HG03139 (cell line): ENCODE measurements around the gene MAP1S.

Experiments used
- ATAC-seq: cut with Tn5 transposase; IDR thresholded peaks from one replicate; pipeline ENCODE4 v1.9.1; 2021; ENCODE audit not compliant: unreplicated experiment

The MAP1S gene

DNA sequence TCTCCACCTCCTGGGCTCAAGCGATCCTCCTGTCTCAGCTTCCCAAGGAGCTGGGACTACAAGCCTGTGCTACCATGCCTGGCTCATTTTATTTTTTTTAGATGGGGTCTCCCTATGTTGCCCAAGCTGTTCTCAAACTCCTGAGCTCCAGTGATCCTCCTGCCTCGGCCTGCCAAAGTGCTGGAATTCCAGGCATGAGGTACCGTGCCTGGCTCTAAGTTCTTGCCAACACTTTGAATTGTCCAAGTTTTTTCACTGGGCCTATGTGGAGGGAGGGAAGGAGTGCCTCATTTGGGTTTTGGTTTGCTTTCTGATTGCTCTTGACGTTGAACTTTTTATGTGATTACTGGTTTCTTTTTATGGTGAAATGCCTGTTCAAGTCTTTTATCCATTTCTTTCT lies 26.7 kb upstream of the MAP1S start:
- no peak for ATAC-seq

DNA sequence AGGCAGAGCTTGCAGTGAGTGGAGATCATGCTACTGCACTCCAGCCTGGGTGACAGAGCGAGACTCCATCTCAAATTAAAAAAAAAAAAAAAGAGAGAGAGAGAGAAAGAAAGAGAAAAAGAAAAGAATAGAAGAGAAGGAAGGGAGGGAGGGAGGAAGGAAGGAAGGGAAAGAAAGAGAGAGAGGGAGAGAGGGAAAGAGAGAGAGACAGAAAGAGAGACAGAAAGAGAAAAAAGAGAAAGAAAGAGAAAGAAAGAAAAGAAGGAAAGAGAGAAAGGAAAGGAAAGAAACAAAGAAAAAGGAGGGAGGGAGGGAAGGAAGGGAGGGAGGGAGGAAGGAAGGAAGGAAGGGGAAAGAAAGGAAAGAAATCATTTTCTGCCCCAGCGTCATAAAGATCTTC lies 24.1 kb upstream of the MAP1S start:
- ATAC-seq, result no peak

DNA sequence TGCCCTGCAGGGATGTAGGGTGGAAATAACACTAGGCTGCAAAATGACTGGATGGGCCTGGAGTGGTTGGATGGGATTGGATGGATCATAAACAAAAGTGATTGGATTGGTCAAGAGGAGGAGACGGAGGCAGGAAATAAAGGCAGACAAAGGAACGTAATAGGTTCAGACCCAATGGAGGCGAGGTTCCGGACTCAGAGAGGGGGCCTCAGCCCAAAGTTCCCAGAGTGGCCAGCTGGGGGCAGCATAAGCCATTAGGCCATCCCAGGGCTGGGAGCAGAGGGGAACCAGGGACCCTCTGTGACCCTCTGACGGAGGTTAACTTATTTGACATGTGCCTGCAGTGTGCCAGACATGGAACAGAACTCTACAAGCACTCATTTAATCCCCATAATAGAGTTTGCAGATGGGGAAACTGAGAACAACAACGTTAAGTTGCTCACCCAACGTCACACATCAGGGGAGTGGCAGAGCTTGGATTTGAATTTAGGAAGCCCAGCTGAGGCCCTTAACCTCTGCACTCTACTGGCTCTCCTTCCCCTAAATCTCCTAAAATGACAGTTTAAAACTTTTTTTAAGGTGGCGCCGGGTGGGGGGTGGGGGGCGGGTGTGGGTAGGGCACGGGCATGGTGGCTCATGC lies 15.3 kb upstream of the MAP1S start:
- no peak for ATAC-seq

- ATAC-seq, result no peak
Observed at GRCh38 chr19:17706750-17707181, 12.5 kb upstream of the MAP1S start.

GRCh38 chr19:17711851-17712250 lies 7.4 kb upstream of the MAP1S start:
- no peak for ATAC-seq

DNA sequence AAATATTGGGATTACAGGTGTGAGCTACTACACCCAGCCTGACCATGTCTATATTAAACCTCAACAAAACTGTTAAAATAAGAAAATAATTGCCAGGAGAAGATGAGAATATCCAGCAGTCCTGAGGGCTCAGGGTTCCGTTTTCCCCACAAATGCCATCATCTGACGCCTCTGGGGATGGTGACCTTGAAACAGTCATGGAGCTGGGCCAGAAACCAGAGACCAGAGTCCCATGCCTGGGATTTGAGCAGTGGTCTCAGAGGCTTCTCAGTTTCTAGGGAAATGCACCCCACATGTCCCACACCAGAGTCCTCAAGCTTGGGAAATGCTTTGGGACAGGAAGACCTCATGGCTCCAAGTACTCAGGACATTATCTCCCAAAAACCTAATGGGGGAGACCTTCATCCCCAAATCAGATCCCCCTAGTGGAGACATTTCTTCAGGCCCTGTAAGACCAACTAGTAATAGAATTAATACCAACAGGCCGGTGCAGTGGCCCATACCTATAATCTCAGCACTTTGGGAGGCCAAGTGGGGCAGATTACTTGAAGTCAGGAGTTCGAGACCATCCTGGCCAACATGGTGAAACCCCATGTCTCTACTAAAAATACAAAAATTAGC lies 2.9 kb upstream of the MAP1S start:
- ATAC-seq, result no peak

DNA sequence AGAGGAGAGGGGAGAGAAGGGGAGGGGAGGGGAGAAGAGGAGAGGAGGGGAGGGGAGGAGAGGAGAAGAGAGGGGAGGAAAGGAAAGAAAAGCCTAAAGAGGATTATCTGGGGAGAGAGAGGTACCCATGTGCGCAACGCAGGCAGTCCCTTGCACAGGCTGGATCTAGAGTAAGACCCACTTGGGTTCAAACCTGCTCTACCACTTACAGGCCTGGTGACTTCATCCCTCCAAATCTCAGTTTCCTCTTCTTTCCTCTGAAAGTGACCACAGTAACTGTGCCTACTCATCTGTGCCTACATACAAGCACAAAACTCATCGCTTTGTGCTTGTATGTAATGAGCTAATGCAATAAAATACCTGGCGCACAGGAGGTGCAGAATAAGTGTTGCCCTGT lies 732 bp upstream of the MAP1S start:
- no peak for ATAC-seq

- no peak for ATAC-seq
Observed at GRCh38 chr19:17719730-17720400, 585 bp downstream of the MAP1S start.

GRCh38 chr19:17720440-17720839 lies 1.2 kb downstream of the MAP1S start:
- ATAC-seq, result no peak

GRCh38 chr19:17721111-17721628 lies 1.9 kb downstream of the MAP1S start:
- ATAC-seq, result no peak

DNA sequence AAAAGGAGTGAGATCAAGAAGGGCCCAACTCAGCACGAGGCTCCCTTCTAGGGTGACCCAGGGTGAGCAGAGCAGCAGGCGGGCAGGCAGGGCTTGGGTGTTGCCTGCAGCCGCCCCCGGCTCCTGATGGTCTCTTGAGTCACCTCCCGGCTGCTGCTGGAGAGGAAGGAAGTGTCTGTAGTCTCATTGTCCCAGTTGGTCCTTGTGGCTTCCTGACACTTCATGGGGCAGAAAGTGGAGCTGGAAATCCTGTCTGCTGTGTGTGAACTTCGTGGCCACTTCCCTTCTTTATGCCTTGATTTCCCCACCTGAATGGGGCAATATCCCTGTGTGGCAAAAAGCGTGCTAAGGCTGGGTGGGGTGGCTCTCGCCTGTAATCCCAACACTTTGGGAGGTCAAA lies 2.5 kb downstream of the MAP1S start:
- no peak for ATAC-seq

DNA sequence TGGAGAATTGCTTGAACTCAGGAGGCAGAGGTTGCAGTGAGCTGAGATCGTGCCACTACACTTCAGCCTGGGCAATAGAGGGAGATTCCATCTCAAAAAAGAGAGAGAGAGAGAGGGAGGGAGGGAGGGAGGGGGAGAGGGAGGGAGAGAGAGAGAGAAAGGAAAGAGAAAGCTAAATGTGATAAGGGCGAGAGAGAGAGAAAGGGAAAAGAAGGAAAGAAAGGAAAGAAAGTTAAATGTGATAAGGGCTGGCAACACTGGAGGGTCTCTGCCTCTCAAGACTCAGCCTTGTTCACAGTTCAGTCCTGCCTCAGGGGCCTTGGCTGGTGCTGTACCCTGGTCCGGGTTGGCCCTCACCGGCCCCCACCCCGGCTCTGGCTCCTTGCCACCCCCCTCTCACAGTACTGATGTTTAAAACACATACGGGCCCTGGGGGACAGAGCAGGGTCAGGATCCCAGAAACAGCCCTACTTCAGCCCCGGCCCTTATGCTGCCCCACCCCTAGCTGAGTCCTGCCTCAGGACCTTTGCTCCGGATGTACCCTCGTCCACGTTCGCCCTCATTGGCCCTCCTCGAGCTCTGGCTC lies 3.5 kb downstream of the MAP1S start:
- no peak for ATAC-seq

GRCh38 chr19:17724655-17725054 lies 5.4 kb downstream of the MAP1S start:
- ATAC-seq, result no peak

GRCh38 chr19:17725422-17726078 lies 6.3 kb downstream of the MAP1S start:
- ATAC-seq, result no peak

DNA sequence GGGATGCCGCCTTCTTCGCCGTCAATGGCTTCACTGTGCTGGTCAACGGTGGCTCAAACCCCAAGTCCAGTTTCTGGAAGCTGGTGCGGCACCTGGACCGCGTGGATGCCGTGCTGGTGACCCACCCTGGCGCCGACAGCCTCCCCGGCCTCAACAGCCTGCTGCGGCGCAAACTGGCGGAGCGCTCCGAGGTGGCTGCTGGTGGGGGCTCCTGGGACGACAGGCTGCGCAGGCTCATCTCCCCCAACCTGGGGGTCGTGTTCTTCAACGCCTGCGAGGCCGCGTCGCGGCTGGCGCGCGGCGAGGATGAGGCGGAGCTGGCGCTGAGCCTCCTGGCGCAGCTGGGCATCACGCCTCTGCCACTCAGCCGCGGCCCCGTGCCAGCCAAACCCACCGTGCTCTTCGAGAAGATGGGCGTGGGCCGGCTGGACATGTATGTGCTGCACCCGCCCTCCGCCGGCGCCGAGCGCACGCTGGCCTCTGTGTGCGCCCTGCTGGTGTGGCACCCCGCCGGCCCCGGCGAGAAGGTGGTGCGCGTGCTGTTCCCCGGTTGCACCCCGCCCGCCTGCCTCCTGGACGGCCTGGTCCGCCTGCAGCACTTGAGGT lies 7.0 kb downstream of the MAP1S start:
- ATAC-seq, result no peak

DNA sequence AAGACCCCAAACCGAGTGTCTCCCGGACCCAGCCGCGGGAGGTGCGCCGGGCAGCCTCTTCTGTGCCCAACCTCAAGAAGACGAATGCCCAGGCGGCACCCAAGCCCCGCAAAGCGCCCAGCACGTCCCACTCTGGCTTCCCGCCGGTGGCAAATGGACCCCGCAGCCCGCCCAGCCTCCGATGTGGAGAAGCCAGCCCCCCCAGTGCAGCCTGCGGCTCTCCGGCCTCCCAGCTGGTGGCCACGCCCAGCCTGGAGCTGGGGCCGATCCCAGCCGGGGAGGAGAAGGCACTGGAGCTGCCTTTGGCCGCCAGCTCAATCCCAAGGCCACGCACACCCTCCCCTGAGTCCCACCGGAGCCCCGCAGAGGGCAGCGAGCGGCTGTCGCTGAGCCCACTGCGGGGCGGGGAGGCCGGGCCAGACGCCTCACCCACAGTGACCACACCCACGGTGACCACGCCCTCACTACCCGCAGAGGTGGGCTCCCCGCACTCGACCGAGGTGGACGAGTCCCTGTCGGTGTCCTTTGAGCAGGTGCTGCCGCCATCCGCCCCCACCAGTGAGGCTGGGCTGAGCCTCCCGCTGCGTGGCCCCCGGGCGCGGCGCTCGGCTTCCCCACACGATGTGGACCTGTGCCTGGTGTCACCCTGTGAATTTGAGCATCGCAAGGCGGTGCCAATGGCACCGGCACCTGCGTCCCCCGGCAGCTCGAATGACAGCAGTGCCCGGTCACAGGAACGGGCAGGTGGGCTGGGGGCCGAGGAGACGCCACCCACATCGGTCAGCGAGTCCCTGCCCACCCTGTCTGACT lies 7.9 kb downstream of the MAP1S start:
- no peak for ATAC-seq

GRCh38 chr19:17727843-17728242 lies 8.6 kb downstream of the MAP1S start:
- no peak for ATAC-seq

GRCh38 chr19:17733127-17733526 lies 13.8 kb downstream of the MAP1S start:
- ATAC-seq, result no peak

DNA sequence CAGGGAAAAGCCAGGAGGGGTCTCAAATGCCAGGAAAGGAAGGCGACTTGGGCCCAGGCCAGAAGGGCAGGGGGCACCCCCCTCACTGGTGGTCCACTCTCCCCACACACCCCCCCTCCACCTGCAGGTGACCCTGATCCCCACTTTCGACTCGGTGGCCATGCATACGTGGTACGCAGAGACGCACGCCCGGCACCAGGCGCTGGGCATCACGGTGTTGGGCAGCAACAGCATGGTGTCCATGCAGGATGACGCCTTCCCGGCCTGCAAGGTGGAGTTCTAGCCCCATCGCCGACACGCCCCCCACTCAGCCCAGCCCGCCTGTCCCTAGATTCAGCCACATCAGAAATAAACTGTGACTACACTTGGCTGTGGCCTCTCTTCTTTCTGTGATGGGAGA lies 14.9 kb downstream of the MAP1S start:
- ATAC-seq, result no peak

DNA sequence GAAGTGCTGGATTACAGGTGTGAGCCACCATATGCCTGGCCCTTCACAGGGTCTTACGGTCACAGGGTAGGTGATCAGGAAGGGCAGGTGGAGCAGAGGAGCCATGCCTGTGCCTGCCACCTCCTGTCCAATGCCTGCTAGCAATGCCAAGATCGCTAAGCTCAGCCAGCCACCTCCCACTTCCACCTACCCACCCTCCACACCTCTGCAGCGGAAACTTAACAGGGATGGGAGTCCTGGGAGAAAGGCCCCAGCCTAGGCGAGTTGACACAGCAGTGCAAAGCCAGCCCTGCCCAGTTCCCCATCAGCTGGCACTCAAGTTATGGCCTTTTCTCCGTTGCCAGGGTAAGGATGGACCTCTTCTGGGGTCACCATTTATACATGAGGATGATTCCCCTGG lies 16.1 kb downstream of the MAP1S start:
- no peak for ATAC-seq
